ENCODE results near the gene FRY.

- TF ChIP-seq CTCF (conservative IDR thresholded peaks at IDR 0.05) (no peak), EZH2 (IDR thresholded peaks at IDR 0.05; ENCODE audit: low read depth) (no peak)
Observed at GRCh38 chr13:32086366-32086765, 54.8 kb downstream of the FRY start.

Measured in PC-9 (cell line).